Stomach (tissue), 9 donors: ENCODE data around the gene WNT6. TPM values are rescaled to one million over a fixed set of nuclear protein-coding genes. Genes with fewer than 3 reads are reported as not detected.

Source experiments
- DNase-seq, 2 donors: peaks; one replicate each; pipeline versions ENCODE4 v3.0.0 to v3.0.0-alpha.2; 2013 to 2019
- H3K27ac ChIP-seq, 5 donors: fragments of 200-600 bp in 4 of 5; sonication (generic) in 4 of 5; one replicate each; pipeline ENCODE4 v1.5.1; 2013 to 2019; ENCODE audit warnings: mild to moderate bottlenecking in 1 of 5, moderate library complexity in 1 of 5
- H3K27me3 ChIP-seq, 3 donors: fragments of 200-600 bp; sonication (generic); one replicate each; pipeline ENCODE4 v1.5.1; 2017 to 2019; ENCODE audit warnings: mixed run types in 1 of 3
- H3K36me3 ChIP-seq, 4 donors: fragments of 200-600 bp; sonication (generic); 1 replicate in 3 of 4; 2 replicates in 1 of 4; pipeline ENCODE4 v1.5.1; 2016 to 2019
- H3K4me1 ChIP-seq, 4 donors: fragments of 200-600 bp; sonication (generic); one replicate each; pipeline ENCODE4 v1.5.1; 2016 to 2019
- H3K4me3 ChIP-seq, 4 donors: fragments of 200-600 bp; sonication (generic) in 3 of 4; one replicate each; pipeline ENCODE4 v1.5.1; 2016 to 2019; ENCODE audit warnings: mild to moderate bottlenecking in 1 of 4
- H3K9me3 ChIP-seq, 4 donors: fragments of 200-600 bp; sonication (generic); one replicate each; pipeline ENCODE4 v1.5.1; 2016 to 2019
- CTCF ChIP-seq, 7 experiments: fragments of 450-650 bp in 4 of 7; fragments of 200-600 bp in 3 of 7; sonication (generic) in 3 of 7; IDR thresholded peaks; one replicate each; pipeline ENCODE4 v1.5.1; 2016 to 2019; ENCODE audit warnings: antibody characterized with exemption in 7 of 7, control low read depth in 2 of 7, mild to moderate bottlenecking in 1 of 7
- EP300 ChIP-seq: sonication (generic); formaldehyde crosslinking; IDR thresholded peaks from one replicate; pipeline ENCODE4 v1.6.1; 2017; ENCODE audit warnings: antibody characterized with exemption
- POLR2A ChIP-seq, 4 donors: fragments of 450-650 bp; IDR thresholded peaks; one replicate each; pipeline ENCODE4 v1.6.1; 2016; ENCODE audit warnings: antibody characterized with exemption in 4 of 4, control low read depth in 2 of 4, mild to moderate bottlenecking in 1 of 4, moderate library complexity in 1 of 4
- POLR2AphosphoS5 ChIP-seq, 3 donors: sonication (generic); formaldehyde crosslinking; IDR thresholded peaks; one replicate each; pipeline ENCODE4 v1.6.1; 2016; ENCODE audit warnings: antibody characterized with exemption in 3 of 3
- WGBS, 5 donors: extraction: QIAGEN DNeasy Blood & Tissue Kit in 3 of 5; methylation state at CpG; one replicate each; pipeline versions ENCODE4 v1.1.5 to v1.1.7; 2013 to 2018; 5-methylcytosine and 5-hydroxymethylcytosine counted together
- intact Hi-C: fragments of 100-400 bp; cut with DNase I; formaldehyde crosslinking; loops from one replicate; pipeline ENCODE4 v1.15.1; 2023; ENCODE audit warnings: low total_unique reads
- polyA plus RNA-seq, 3 donors: library from polyadenylated mRNA; stranded (reverse); fragments of 200-250 nt; gene quantifications; one replicate each; pipeline ENCODE4 v1.2.3, GENCODE V29; 2013
- total RNA-seq, 5 donors: library from RNA; depleted of rRNA; stranded (reverse); fragments of >200 nt; gene quantifications; one replicate each; pipeline versions ENCODE4 v1.1.0 to v1.2.3, GENCODE V29; 2014 to 2016
- donor health status: healthy with polysubstance abuse.
- donor health status: Bipolar disorder and iron deficiency.
- donor health status: healthy.

The WNT6 gene
- total and polyA plus RNA-seq, 8 donors, result 0.25 to 3.3 (median 1.8) TPM; not detected in 3

- peak overlapping the region in 3 of 5 donors; percentile 43 to 57 (median 49) for H3K27ac ChIP-seq
- H3K9me3 ChIP-seq, result no peaks in the 10 kb centered on the region
- peaks cover 10 to 69% (median 51%) of the 10 kb centered on the region in 3 donors for H3K27me3 ChIP-seq
- 1 to 4% (median 2%) methylated on average over 13 to 72 of the region's 72 CpGs for WGBS, 5 donors
- H3K4me3 ChIP-seq, result peak overlapping the region; percentile 39 to 46 (median 44)
- H3K36me3 ChIP-seq, result no peaks in the 10 kb centered on the region
- DNase-seq, result peak; percentile 81 to 93
- TF ChIP-seq CTCF (IDR thresholded peaks at IDR 0.05), result peak in 4 of 7 experiments; percentile 4 to 50 (median 28)
- peak in 2 of 3 donors; percentile 54 to 74 for TF ChIP-seq POLR2AphosphoS5 (IDR thresholded peaks at IDR 0.05)
- no peak for TF ChIP-seq POLR2A (IDR thresholded peaks at IDR 0.05)
- intact Hi-C loops, result no loop called here
- H3K4me1 ChIP-seq, result peaks cover 24 to 37% (median 30%) of the 10 kb centered on the region in 4 donors
Observed at GRCh38 chr2:218892693-218893348, 33.2 kb downstream of the WNT6 start.

GRCh38 chr2:218893349-218894150 lies 33.9 kb downstream of the WNT6 start:
- Histone ChIP-seq H3K27ac (peak overlapping the region in 3 of 5 donors; percentile 43 to 57 (median 49)), H3K4me3 (peak overlapping the region; percentile 39 to 46 (median 44)), H3K4me1 (peaks cover 31 to 44% (median 38%) of the 10 kb centered on the region in 4 donors), H3K36me3 (no peaks in the 10 kb centered on the region), H3K27me3 (peaks cover 10 to 76% (median 58%) of the 10 kb centered on the region in 3 donors), H3K9me3 (no peaks in the 10 kb centered on the region)
- intact Hi-C loops, result no loop called here
- WGBS, 5 donors, result 33 to 42% (median 40%) methylated on average over 7 to 10 of the region's 10 CpGs
- TF ChIP-seq POLR2AphosphoS5 (IDR thresholded peaks at IDR 0.05), result no peak
- TF ChIP-seq CTCF (IDR thresholded peaks at IDR 0.05), result no peak
- TF ChIP-seq POLR2A (IDR thresholded peaks at IDR 0.05), result no peak
- TF ChIP-seq EP300, result no peak
- DNase-seq, result no peak

- Histone ChIP-seq H3K4me1 (peaks cover 31 to 47% (median 39%) of the 10 kb centered on the region in 4 donors), H3K4me3 (no peak overlapping the region), H3K27ac (no peak overlapping the region), H3K27me3 (peaks cover 10 to 84% (median 66%) of the 10 kb centered on the region in 3 donors), H3K36me3 (no peaks in the 10 kb centered on the region), H3K9me3 (no peaks in the 10 kb centered on the region)
- DNase-seq, result no peak
- no peak for TF ChIP-seq EP300
- no peak for TF ChIP-seq CTCF (IDR thresholded peaks at IDR 0.05)
- no peak for TF ChIP-seq POLR2A (IDR thresholded peaks at IDR 0.05)
- TF ChIP-seq POLR2AphosphoS5 (IDR thresholded peaks at IDR 0.05), result no peak
- 43 to 72% (median 54%) methylated on average over 9 to 12 of the region's 12 CpGs for WGBS, 5 donors
- intact Hi-C loops, result no loop called here
Observed at GRCh38 chr2:218894151-218894879, 34.7 kb downstream of the WNT6 start.

GRCh38 chr2:218894880-218895157 lies 35.2 kb downstream of the WNT6 start:
- WGBS, 5 donors, result 84 to 88% (median 86%) methylated on average over 4 of the region's 4 CpGs
- no peaks in the 10 kb centered on the region for H3K9me3 ChIP-seq
- intact Hi-C loops, result no loop called here
- no peak overlapping the region for H3K4me3 ChIP-seq
- H3K36me3 ChIP-seq, result no peaks in the 10 kb centered on the region
- no peak for DNase-seq
- peaks cover 31 to 47% (median 39%) of the 10 kb centered on the region in 4 donors for H3K4me1 ChIP-seq
- no peak for TF ChIP-seq POLR2A (IDR thresholded peaks at IDR 0.05)
- no peak for TF ChIP-seq EP300
- no peak for TF ChIP-seq POLR2AphosphoS5 (IDR thresholded peaks at IDR 0.05)
- TF ChIP-seq CTCF (IDR thresholded peaks at IDR 0.05), result no peak
- peaks cover 10 to 89% (median 71%) of the 10 kb centered on the region in 3 donors for H3K27me3 ChIP-seq
- H3K27ac ChIP-seq, result no peak overlapping the region
